Smooth muscle cell of the coronary artery (primary cell): Measurements from ENCODE around the gene DYNC2I2. TPM values are rescaled to one million over a fixed set of nuclear protein-coding genes. Genes with fewer than 3 reads are reported as not detected.

Source experiments
- total RNA-seq: library from RNA; depleted of rRNA; stranded (reverse); fragments of >200 nt; gene quantifications from 2 replicates; pipeline ENCODE4 v1.2.3, GENCODE V29; 2014; ENCODE audit warnings: low replicate concordance

DYNC2I2 gene
- total RNA-seq: 30.4 and 43.5 TPM in 2 replicates

DNA sequence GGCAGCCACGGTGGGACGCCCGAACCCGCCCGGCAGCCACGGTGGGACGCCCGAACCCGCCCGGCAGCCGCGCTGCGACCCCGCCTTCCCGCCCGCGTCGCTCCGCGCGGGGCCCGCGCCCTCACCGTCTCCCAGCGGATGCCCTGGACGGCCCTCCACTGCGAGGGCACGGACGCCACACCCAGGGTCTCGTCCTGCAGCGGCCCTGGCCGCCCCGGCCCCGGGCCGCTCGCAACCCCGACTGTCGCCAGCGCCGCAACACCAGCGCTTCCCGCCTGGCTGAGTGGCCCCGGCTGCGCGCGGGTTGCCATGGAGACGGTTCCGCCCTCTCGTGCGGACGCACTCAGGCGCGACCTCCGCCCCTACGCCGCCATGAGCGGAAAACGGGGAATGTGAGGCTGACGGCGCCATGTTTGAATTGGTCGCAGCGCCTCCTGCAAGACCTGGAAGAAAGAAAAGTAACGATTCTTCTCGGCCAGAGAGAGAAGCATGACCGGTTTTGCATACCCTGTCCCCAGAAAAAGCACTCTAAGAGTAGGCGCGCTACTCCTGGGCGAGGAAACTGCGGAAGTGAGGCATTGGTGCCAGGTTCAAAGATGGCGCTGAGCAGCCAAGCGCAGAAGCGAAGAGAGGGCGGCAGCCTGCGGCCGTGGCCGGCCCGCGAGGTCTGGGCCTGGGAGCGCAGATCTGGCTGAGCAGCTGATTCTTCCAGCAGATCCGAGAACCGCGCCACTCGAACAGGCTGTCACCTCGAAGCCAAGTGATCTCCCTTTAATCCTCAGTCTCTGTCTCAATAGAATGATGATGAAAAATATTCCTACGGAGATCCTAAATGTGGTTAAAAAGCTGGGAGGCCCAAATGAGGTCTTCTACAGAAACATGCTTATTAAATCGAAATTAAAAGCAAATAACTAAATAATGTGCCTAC, at the start of gene DYNC2I2:
Gene DYNC2I2 (minus strand): TSS at position 432 of the 928 bp plus-strand sequence. CDS start 121 bp downstream, at position 311.

DNA sequence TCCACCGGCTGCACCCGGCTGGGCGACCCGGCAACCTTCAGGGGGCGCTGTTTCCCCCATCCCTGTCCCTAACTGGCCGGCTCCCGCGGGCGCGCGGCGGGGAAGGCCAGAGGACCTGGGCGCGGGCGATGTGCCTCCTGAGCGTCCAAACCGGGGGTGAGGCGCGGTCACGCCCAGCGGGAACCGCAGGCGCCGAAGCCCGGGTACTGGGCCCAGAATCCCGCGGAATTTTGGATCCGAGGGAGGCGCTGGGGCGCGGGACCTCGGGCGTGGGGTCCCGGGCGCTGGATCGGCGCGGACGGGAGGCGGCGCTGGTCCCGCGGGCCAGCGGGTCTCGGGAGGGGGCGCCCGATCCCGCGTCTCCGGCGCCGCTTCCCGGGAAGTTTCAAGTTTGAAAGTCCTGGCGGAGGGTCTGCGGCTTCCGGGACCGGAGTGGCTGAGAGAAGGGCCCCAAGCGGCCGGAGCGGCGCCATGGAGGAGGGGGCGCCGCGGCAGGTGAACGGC, 45.9 kb upstream of the DYNC2I2 start, which contains the start of gene PKN3:
Gene PKN3 (plus strand): TSS at position 59 of the 504 bp plus-strand sequence. CDS start 413 bp downstream, at position 472.

GRCh38 chr9:128688501-128689292, 32.0 kb upstream of the DYNC2I2 start, which contains the start of gene SET:
Gene SET (plus strand): TSS chr9:128689222. CDS start chr9:128689583, 361 bp downstream.

Other genes with a start within 250 kb of the DYNC2I2 start
- gene CERCAM, start 236.0 kb downstream of the DYNC2I2 start, total RNA-seq: 69.0 and 73.4 TPM in 2 replicates
- gene ODF2, start 200.8 kb downstream of the DYNC2I2 start, total RNA-seq: 41.1 and 44.3 TPM in 2 replicates
- 22.1 and 24.5 TPM in 2 replicates for gene GLE1, start 152.1 kb downstream of the DYNC2I2 start, total RNA-seq
- gene SPTAN1, start 104.3 kb downstream of the DYNC2I2 start, total RNA-seq: 399 and 455 TPM in 2 replicates
- gene SET, start 32.4 kb upstream of the DYNC2I2 start, total RNA-seq: 504 and 813 TPM in 2 replicates
- 0.35 and 1.4 TPM in 2 replicates for gene PKN3, start 45.7 kb upstream of the DYNC2I2 start, total RNA-seq
- 19.3 and 28.6 TPM in 2 replicates for gene ZDHHC12, start 67.3 kb upstream of the DYNC2I2 start, total RNA-seq
- 12.3 and 17.9 TPM in 2 replicates for gene ZER1, start 115.1 kb upstream of the DYNC2I2 start, total RNA-seq
- gene TBC1D13, start 130.4 kb upstream of the DYNC2I2 start, total RNA-seq: 8.4 and 9.2 TPM in 2 replicates
- 16.0 and 25.9 TPM in 2 replicates for gene ENDOG, start 161.7 kb upstream of the DYNC2I2 start, total RNA-seq
- 10.8 and 12.9 TPM in 2 replicates for gene SPOUT1, start 172.9 kb upstream of the DYNC2I2 start, total RNA-seq
- gene KYAT1, start 225.1 kb upstream of the DYNC2I2 start, total RNA-seq: 4.8 and 9.0 TPM in 2 replicates
- 38.6 and 39.5 TPM in 2 replicates for gene LRRC8A, start 225.3 kb upstream of the DYNC2I2 start, total RNA-seq